Spleen (tissue), 11 donors: ENCODE measurements around the gene DPYSL5. TPM values are rescaled to one million over a fixed set of nuclear protein-coding genes. Genes with fewer than 3 reads are reported as not detected.

Experiments used
- DNase-seq: peaks from one replicate; pipeline ENCODE4 v3.0.0-alpha.2; 2020
- H3K27ac ChIP-seq, 8 donors: fragments of 200-600 bp; sonication (generic) in 7 of 8; 1 replicate in 4 of 8; 2 replicates in 4 of 8; pipeline versions ENCODE4 v1.5.0 to v1.8.0; 2016 to 2021; ENCODE audit warnings: inconsistent platforms in 4 of 8, mild to moderate bottlenecking in 4 of 8, moderate library complexity in 1 of 8
- H3K27me3 ChIP-seq, 7 donors: fragments of 200-600 bp; sonication (generic) in 6 of 7; replicated peaks in 1 of 7; 1 replicate in 4 of 7; 2 replicates in 3 of 7; pipeline versions ENCODE4 v1.5.0 to v1.8.0; 2016 to 2021; ENCODE audit warnings: inconsistent platforms in 3 of 7, mild to moderate bottlenecking in 1 of 7
- H3K36me3 ChIP-seq, 6 donors: fragments of 200-600 bp; sonication (generic) in 5 of 6; 1 replicate in 4 of 6; 2 replicates in 2 of 6; pipeline versions ENCODE4 v1.5.0 to v1.8.0; 2016 to 2021; ENCODE audit warnings: inconsistent platforms in 2 of 6
- H3K4me1 ChIP-seq, 6 donors: fragments of 200-600 bp; sonication (generic) in 5 of 6; 1 replicate in 3 of 6; 2 replicates in 3 of 6; pipeline versions ENCODE4 v1.5.0 to v1.8.0; 2016 to 2021; ENCODE audit warnings: inconsistent platforms in 3 of 6
- H3K4me3 ChIP-seq, 8 donors: fragments of 200-600 bp; sonication (generic) in 7 of 8; 1 replicate in 4 of 8; 2 replicates in 4 of 8; pipeline versions ENCODE4 v1.5.0 to v1.8.0; 2016 to 2021; ENCODE audit warnings: inconsistent platforms in 4 of 8, mild to moderate bottlenecking in 4 of 8, moderate library complexity in 2 of 8
- H3K9me3 ChIP-seq, 8 donors: fragments of 200-600 bp; sonication (generic) in 7 of 8; 1 replicate in 4 of 8; 2 replicates in 4 of 8; pipeline versions ENCODE4 v1.5.0 to v1.8.0; 2016 to 2021; ENCODE audit warnings: inconsistent platforms in 4 of 8
- CTCF ChIP-seq, 11 experiments: fragments of 200-600 bp in 7 of 11; fragments of 450-650 bp in 4 of 11; sonication (generic) in 4 of 11; IDR thresholded peaks in 8 of 11; conservative IDR thresholded peaks in 3 of 11; 1 replicate in 7 of 11; 2 replicates in 4 of 11; pipeline versions ENCODE4 v1.4.0 to v1.8.0; 2016 to 2021; ENCODE audit warnings: antibody characterized with exemption in 11 of 11, inconsistent platforms in 4 of 11, mild to moderate bottlenecking in 1 of 11
- POLR2A ChIP-seq, 3 donors: fragments of 450-650 bp; IDR thresholded peaks; one replicate each; pipeline ENCODE4 v1.5.1; 2017; ENCODE audit warnings: antibody characterized with exemption in 3 of 3, mild to moderate bottlenecking in 1 of 3
- POLR2AphosphoS5 ChIP-seq, 3 donors: sonication (generic); formaldehyde crosslinking; IDR thresholded peaks; one replicate each; pipeline ENCODE4 v1.5.1; 2017; ENCODE audit warnings: antibody characterized with exemption in 3 of 3
- WGBS, 5 donors: extraction: QIAGEN DNeasy Blood & Tissue Kit in 3 of 5; methylation state at CpG; one replicate each; pipeline versions ENCODE4 v1.1.5 to v1.1.7; 2013 to 2018; 5-methylcytosine and 5-hydroxymethylcytosine counted together
- intact Hi-C: fragments of 100-400 bp; cut with DNase I; formaldehyde crosslinking; loops from one replicate; pipeline ENCODE4 v1.15.0; 2023; ENCODE audit warnings: low total_unique reads
- polyA plus RNA-seq, 3 donors: library from polyadenylated mRNA; stranded (reverse); fragments of 200-250 nt; gene quantifications; one replicate each; pipeline ENCODE4 v1.2.1, GENCODE V29; 2013
- total RNA-seq, 7 donors: library from RNA; depleted of rRNA in 3 of 7; stranded (reverse); fragments of >200 nt in 3 of 7; fragmentation: NEBNext Ultra II Directional in 4 of 7; extraction: Animal tissue kit (Norgen Biotek cat#: 25700) in 4 of 7; gene quantifications; one replicate each; pipeline versions ENCODE4 v1.1.0 to v1.2.1, GENCODE V29; 2016 to 2021
- donor health status: healthy with polysubstance abuse.
- donor health status: DM: no; HTN: no; CAD: no; lungs with moderate emphysema.
- donor health status: DM: no; HTN: no; CAD: no.
- donor health status: Bipolar disorder and iron deficiency.
- donor health status: healthy.
- donor health status: DM: no; HTN: no; CAD: no.
- donor health status: DM: yes; HTN: yes; CAD: no.

The DPYSL5 gene
- total and polyA plus RNA-seq, 10 donors, result 0.02 to 0.07 (median 0.02) TPM; not detected in 7

DNA sequence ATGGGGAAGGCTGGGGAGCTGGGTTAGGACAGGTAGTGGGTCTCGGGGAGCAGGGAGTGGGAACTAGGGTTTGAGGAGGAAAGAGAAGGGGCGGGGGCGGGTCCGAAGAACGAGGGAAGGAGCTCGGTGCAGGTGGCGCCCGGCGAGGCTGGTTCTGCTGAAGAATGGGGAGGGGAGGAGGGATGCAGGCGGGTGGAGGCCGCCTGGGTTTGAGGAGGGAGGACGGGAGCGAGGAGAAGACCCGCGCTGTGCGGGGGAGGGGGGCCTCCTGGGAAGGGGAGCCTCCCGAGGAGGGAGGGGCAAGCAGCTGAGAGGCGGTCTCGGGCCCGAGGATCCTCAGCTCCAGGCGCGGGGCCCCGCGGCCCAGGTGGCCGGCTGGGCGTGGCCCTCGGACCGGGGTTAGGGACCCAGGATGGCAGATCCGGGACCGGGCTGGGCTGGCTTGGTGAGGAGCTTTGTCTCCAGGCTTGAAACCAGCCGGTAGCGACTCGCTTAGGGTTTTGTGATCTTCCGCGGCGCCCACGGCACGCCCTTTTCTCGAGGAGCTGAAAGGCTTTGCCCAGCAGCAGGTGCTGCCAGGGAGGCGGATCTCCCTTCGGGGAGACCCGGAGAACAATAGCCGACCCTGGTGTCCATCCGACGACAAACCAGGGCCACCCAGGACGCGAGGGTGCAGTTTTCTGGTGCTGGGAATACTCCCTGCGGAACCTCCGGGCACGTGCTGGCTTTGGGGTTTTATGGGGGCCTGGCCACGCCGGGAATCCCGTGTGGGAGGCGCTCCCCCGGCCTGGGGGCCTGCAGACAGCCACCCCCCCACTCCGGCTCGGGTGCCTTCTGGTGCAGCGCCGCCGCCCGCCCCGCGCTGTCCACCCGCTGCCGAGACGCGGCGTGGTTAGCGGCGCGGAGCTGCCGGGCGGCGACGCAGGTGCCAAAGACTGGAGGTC is 1.4 kb downstream of the DPYSL5 start:
- TF ChIP-seq POLR2A (IDR thresholded peaks at IDR 0.05), result no peak
- TF ChIP-seq CTCF (IDR thresholded peaks at IDR 0.05 in 8 of 11, conservative IDR thresholded peaks at IDR 0.05 in 3 of 11), result no peak
- TF ChIP-seq POLR2AphosphoS5 (IDR thresholded peaks at IDR 0.05), result no peak
- H3K9me3 ChIP-seq, result no peaks in the 10 kb centered on the region
- peaks cover 17 to 90% (median 65%) of the 10 kb centered on the region in 7 donors for H3K27me3 ChIP-seq
- H3K4me1 ChIP-seq, result peaks cover 35 to 47% (median 39%) of the 10 kb centered on the region in 6 donors
- WGBS, 5 donors, result 2 to 4% (median 2%) methylated on average over 30 to 75 of the region's 75 CpGs
- no peaks in the 10 kb centered on the region for H3K36me3 ChIP-seq
- DNase-seq, result no peak
- no peak overlapping the region for H3K27ac ChIP-seq
- peak overlapping the region in 7 of 8 donors; percentile 2 to 70 (median 39) for H3K4me3 ChIP-seq
- intact Hi-C loops, result no loop called here

- H3K9me3 ChIP-seq, result no peaks in the 10 kb centered on the region
- no peaks in the 10 kb centered on the region for H3K36me3 ChIP-seq
- H3K27ac ChIP-seq, result no peak overlapping the region
- no peak for TF ChIP-seq POLR2AphosphoS5 (IDR thresholded peaks at IDR 0.05)
- no peak for TF ChIP-seq CTCF (IDR thresholded peaks at IDR 0.05 in 8 of 11, conservative IDR thresholded peaks at IDR 0.05 in 3 of 11)
- TF ChIP-seq POLR2A (IDR thresholded peaks at IDR 0.05), result no peak
- DNase-seq, result no peak
- peak overlapping the region in 5 of 8 donors; percentile 2 to 70 (median 41) for H3K4me3 ChIP-seq
- peaks cover 35 to 47% (median 39%) of the 10 kb centered on the region in 6 donors for H3K4me1 ChIP-seq
- WGBS, 5 donors, result 27 to 44% (median 36%) methylated on average over 25 of the region's 25 CpGs
- peaks cover 17 to 83% (median 65%) of the 10 kb centered on the region in 7 donors for H3K27me3 ChIP-seq
- intact Hi-C loops, result no loop called here
Observed at GRCh38 chr2:26850000-26850431, 2.1 kb downstream of the DPYSL5 start.

DNA sequence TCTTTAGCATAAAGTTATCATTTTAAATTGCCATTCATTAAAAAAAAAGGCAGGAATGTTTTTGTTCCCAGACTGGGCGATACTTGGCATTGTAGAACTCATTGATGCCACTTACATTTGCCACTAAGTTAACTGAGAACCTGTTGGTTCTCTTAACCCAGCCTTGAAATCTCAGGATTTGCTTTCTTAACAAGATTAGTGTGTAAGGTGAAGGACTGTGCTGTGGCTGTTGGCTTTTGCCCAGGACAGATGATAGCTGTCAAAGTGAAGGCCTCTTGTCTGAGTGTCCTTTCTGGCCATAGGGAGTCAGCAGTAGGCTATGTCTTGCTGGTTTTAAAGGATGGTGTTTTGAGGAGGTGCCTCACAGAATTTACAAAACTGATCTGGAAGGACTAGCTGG is 2.6 kb downstream of the DPYSL5 start:
- H3K4me1 ChIP-seq, result peaks cover 35 to 47% (median 39%) of the 10 kb centered on the region in 6 donors
- intact Hi-C loops, result no loop called here
- no peak overlapping the region for H3K4me3 ChIP-seq
- no peak overlapping the region for H3K27ac ChIP-seq
- DNase-seq, result no peak
- peaks cover 17 to 78% (median 61%) of the 10 kb centered on the region in 7 donors for H3K27me3 ChIP-seq
- 86 to 100% (median 89%) methylated on average over 1 of the region's 1 CpG for WGBS, 5 donors
- no peaks in the 10 kb centered on the region for H3K9me3 ChIP-seq
- TF ChIP-seq CTCF (IDR thresholded peaks at IDR 0.05 in 8 of 11, conservative IDR thresholded peaks at IDR 0.05 in 3 of 11) (no peak), POLR2AphosphoS5 (IDR thresholded peaks at IDR 0.05) (no peak), POLR2A (IDR thresholded peaks at IDR 0.05) (no peak)
- no peaks in the 10 kb centered on the region for H3K36me3 ChIP-seq
